Endothelial cell of umbilical vein (primary cell): ENCODE measurements around the gene ATXN7L1. TPM values are rescaled to one million over a fixed set of nuclear protein-coding genes. Genes with fewer than 3 reads are reported as not detected.

ENCODE experiments used
- BruUV-seq: library from RNA; stranded (reverse); fragments of 400-500 nt; replicated peaks from 2 replicates; lab custom pipeline; 2021; lab: Mats Ljungman, UMichigan
- CTCF ChIA-PET: fragments of 300-600, 350-600 bp; sonication (Branson Sonifier 250); formaldehyde crosslinking; loops from one replicate; lab custom pipeline; 2021; ENCODE audit warnings: antibody characterized with exemption, inconsistent platforms; lab: Charles Lee
- POLR2A ChIA-PET: fragments of 300-600, 350-600 bp; sonication (Branson Sonifier 250); formaldehyde crosslinking; loops from one replicate; lab custom pipeline; 2021; ENCODE audit warnings: antibody characterized with exemption, inconsistent platforms; lab: Charles Lee
- DNase-seq: peaks from one replicate; pipeline ENCODE4 v3.0.0-alpha.2; 2011; ENCODE audit warnings: low read depth, low spot score
- FAIRE-seq: peaks from 2 replicates; lab custom pipeline; 2011; peaks lifted over from hg19 to GRCh38; lab: Jason Lieb, UNC
- H2AFZ ChIP-seq: 2 replicates; pipeline ENCODE4 v1.6.0; 2012; ENCODE audit warnings: low read depth, low read length, control low read depth, inconsistent platforms
- H3K27ac ChIP-seq: 2 replicates; pipeline ENCODE4 v1.5.1; 2011; ENCODE audit warnings: low read depth, mild to moderate bottlenecking, control low read depth, low read length, moderate library complexity; ENCODE audit not compliant: insufficient read depth
- H3K27me3 ChIP-seq, 2 experiments: 2 replicates each; pipeline versions ENCODE4 v1.6.0 to v1.6.1; 2011; ENCODE audit warnings: low read length in 2 of 2, mixed read lengths in 1 of 2; ENCODE audit not compliant: control insufficient read depth in 2 of 2, insufficient read depth in 2 of 2
- H3K36me3 ChIP-seq, 2 experiments: 2 replicates in 1 of 2; 3 replicates in 1 of 2; pipeline ENCODE4 v1.5.1; 2011; ENCODE audit warnings: low read length in 2 of 2, mild to moderate bottlenecking in 1 of 2, moderate library complexity in 1 of 2; ENCODE audit not compliant: control insufficient read depth in 2 of 2, insufficient read depth in 2 of 2; ENCODE audit errors: extremely low read depth in 1 of 2
- H3K4me1 ChIP-seq: 3 replicates; pipeline ENCODE4 v1.5.1; 2011; ENCODE audit warnings: mild to moderate bottlenecking, low read length; ENCODE audit not compliant: control insufficient read depth, insufficient read depth; ENCODE audit errors: extremely low read depth
- H3K4me2 ChIP-seq: 2 replicates; pipeline ENCODE4 v1.6.1; 2011; ENCODE audit warnings: low read length, control low read depth, mixed read lengths; ENCODE audit not compliant: insufficient read depth
- H3K4me3 ChIP-seq, 3 experiments: fragments of 200-600 bp in 1 of 3; sonication (generic), shearing (Covaris generic) in 1 of 3; replicated peaks in 1 of 3; 2 replicates each; pipeline ENCODE4 v1.5.1; 2011 to 2016; ENCODE audit warnings: control low read depth in 3 of 3, low read length in 3 of 3, mild to moderate bottlenecking in 2 of 3, inconsistent platforms in 1 of 3, low read depth in 1 of 3, moderate library complexity in 1 of 3; ENCODE audit not compliant: insufficient read depth in 1 of 3
- H3K79me2 ChIP-seq: 2 replicates; pipeline ENCODE4 v1.6.0; 2012; ENCODE audit warnings: low read length, inconsistent platforms; ENCODE audit not compliant: control insufficient read depth, insufficient read depth
- H3K9ac ChIP-seq: replicated peaks from 2 replicates; pipeline ENCODE3; 2011; ENCODE audit warnings: low read length, control low read depth; ENCODE audit not compliant: insufficient read depth; ENCODE audit errors: extremely low read depth
- H3K9me1 ChIP-seq: replicated peaks from 3 replicates; pipeline ENCODE4 v1.6.0; 2011; ENCODE audit warnings: mild to moderate bottlenecking, low read length; ENCODE audit not compliant: control insufficient read depth, insufficient read depth; ENCODE audit errors: extremely low read depth
- H3K9me3 ChIP-seq: replicated peaks from 2 replicates; pipeline ENCODE4 v1.5.1; 2012; ENCODE audit warnings: low read length, inconsistent platforms; ENCODE audit not compliant: control insufficient read depth, insufficient read depth
- H4K20me1 ChIP-seq: replicated peaks from 2 replicates; pipeline ENCODE3; 2011; ENCODE audit warnings: mild to moderate bottlenecking, low read length; ENCODE audit not compliant: control insufficient read depth, insufficient read depth; ENCODE audit errors: extremely low read depth
- EZH2 ChIP-seq: IDR thresholded peaks from 2 replicates; pipeline ENCODE4 v1.6.1; 2012; ENCODE audit warnings: borderline replicate concordance, low read depth, mild to moderate bottlenecking, moderate library complexity, low read length, inconsistent platforms; ENCODE audit not compliant: severe bottlenecking
- FOS ChIP-seq: IDR thresholded peaks from 2 replicates; pipeline ENCODE4 v1.6.1; 2011; ENCODE audit warnings: mild to moderate bottlenecking, low read length, moderate library complexity, borderline replicate concordance; ENCODE audit not compliant: insufficient read depth
- GATA2 ChIP-seq: IDR thresholded peaks from 2 replicates; pipeline ENCODE4 v1.7.0; 2011; ENCODE audit warnings: low read depth, mild to moderate bottlenecking, moderate library complexity, mixed read lengths, low read length; ENCODE audit not compliant: insufficient read length, insufficient read depth
- JUN ChIP-seq: IDR thresholded peaks from 2 replicates; pipeline ENCODE4 v1.6.1; 2011; ENCODE audit warnings: borderline replicate concordance, low read depth; ENCODE audit not compliant: insufficient read length, insufficient read depth
- POLR2A ChIP-seq: IDR thresholded peaks from 2 replicates; pipeline ENCODE4 v1.6.1; 2012; ENCODE audit warnings: low read depth, mild to moderate bottlenecking, control low read depth, low read length
- POLR2AphosphoS5 ChIP-seq: IDR thresholded peaks from 2 replicates; pipeline ENCODE4 v1.6.1; 2012; ENCODE audit warnings: low read depth, mild to moderate bottlenecking, control low read depth, low read length, moderate library complexity; ENCODE audit not compliant: insufficient read depth
- dilution Hi-C: fragments of 300-500 bp; cut with MboI; formaldehyde crosslinking; loops from one replicate; pipeline ENCODE4 v1.15.0; 2019; ENCODE audit warnings: low sequenced_read_pairs; ENCODE audit not compliant: extremely low pct_ligation_motif_present
- intact Hi-C: fragments of 100-400 bp; cut with micrococcal nuclease; formaldehyde crosslinking; loops from one replicate; pipeline ENCODE4 v1.10.0; 2022
- polyA plus RNA-seq, 4 experiments: library from polyadenylated mRNA; depleted of rRNA in 3 of 4; stranded (reverse) in 3 of 4; unstranded in 1 of 4; fragments of >200 nt; gene quantifications; 2 replicates each; pipeline versions ENCODE4 v1.2.1 to v1.2.3, GENCODE V29; 2011 to 2012; ENCODE audit warnings: missing spikeins in 1 of 4
- total RNA-seq: library from RNA; stranded (reverse); gene quantifications from 2 replicates; pipeline ENCODE4 v1.2.3, GENCODE V29; 2021
- TF ChIP-seq, protein P1 (sequence below): IDR thresholded peaks from 2 replicates; pipeline ENCODE4 v1.6.1; 2011; ENCODE audit not compliant: insufficient read depth, insufficient read length
- TF ChIP-seq, protein P2 (sequence below), 2 donors: IDR thresholded peaks; 1 replicate in 1 of 2; 2 replicates in 1 of 2; pipeline ENCODE4 v1.5.1; 2011; ENCODE audit warnings: low read length in 2 of 2, mild to moderate bottlenecking in 2 of 2, moderate library complexity in 2 of 2, control low read depth in 1 of 2, inconsistent platforms in 1 of 2, low read depth in 1 of 2; ENCODE audit not compliant: insufficient read depth in 1 of 2; ENCODE audit errors: extremely low read depth in 1 of 2

Gene ATXN7L1
- total and polyA plus RNA-seq, 2 donors (not counting 3 experiments of a cell fraction or from before 2014, with no cell fraction given) = 4.6 to 15.6 TPM

- no peaks in the 10 kb centered on the region for H3K9me3 ChIP-seq
- peak; percentile 96 for FAIRE-seq
- H3K36me3 ChIP-seq = no peaks in the 10 kb centered on the region
- no peak for TF ChIP-seq FOS
- peak; percentile 4 for TF ChIP-seq JUN
- TF ChIP-seq POLR2AphosphoS5 = no peak
- no peak for TF ChIP-seq GATA2
- no peak for TF ChIP-seq POLR2A
- TF ChIP-seq, protein P1, sequence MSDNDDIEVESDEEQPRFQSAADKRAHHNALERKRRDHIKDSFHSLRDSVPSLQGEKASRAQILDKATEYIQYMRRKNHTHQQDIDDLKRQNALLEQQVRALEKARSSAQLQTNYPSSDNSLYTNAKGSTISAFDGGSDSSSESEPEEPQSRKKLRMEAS = no peak
- TF ChIP-seq EZH2 = no peak
- TF ChIP-seq, protein P2, sequence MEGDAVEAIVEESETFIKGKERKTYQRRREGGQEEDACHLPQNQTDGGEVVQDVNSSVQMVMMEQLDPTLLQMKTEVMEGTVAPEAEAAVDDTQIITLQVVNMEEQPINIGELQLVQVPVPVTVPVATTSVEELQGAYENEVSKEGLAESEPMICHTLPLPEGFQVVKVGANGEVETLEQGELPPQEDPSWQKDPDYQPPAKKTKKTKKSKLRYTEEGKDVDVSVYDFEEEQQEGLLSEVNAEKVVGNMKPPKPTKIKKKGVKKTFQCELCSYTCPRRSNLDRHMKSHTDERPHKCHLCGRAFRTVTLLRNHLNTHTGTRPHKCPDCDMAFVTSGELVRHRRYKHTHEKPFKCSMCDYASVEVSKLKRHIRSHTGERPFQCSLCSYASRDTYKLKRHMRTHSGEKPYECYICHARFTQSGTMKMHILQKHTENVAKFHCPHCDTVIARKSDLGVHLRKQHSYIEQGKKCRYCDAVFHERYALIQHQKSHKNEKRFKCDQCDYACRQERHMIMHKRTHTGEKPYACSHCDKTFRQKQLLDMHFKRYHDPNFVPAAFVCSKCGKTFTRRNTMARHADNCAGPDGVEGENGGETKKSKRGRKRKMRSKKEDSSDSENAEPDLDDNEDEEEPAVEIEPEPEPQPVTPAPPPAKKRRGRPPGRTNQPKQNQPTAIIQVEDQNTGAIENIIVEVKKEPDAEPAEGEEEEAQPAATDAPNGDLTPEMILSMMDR (IDR thresholded peaks at IDR 0.05; ENCODE audit: extremely low read depth in 1 of 2, insufficient read depth in 1 of 2, low read depth in 1 of 2, low read length in 2 of 2) = peak; percentile 67 to 75
- ChIA-PET CTCF (interaction anchor here (0.9 to 2.4 kb wide), 23 partner anchors 8 to 946 kb away, joined by 3 to 32 read pairs (median 5); partner anchors contain the start of genes EFCAB10 and RINT1), POLR2A (no interaction called here)
- no peak overlapping the region for H3K27ac ChIP-seq
- H3K9me1 ChIP-seq = no peaks in the 10 kb centered on the region
- no peak overlapping the region for H2AFZ ChIP-seq
- dilution Hi-C loops = no loop called here
- H3K4me2 ChIP-seq = no peak overlapping the region
- H3K79me2 ChIP-seq = no peaks in the 10 kb centered on the region
- H3K9ac ChIP-seq = no peak overlapping the region
- H3K4me1 ChIP-seq = peaks cover 8% of the 10 kb centered on the region
- BruUV-seq = no TSS peak
- intact Hi-C loops = loop anchor here (1.0 to 10.0 kb wide), 6 partner anchors 190 to 706 kb away; no protein-coding TSS in a partner anchor
- no peaks in the 10 kb centered on the region for H3K27me3 ChIP-seq
- no peak overlapping the region for H3K4me3 ChIP-seq
- no peaks in the 10 kb centered on the region for H4K20me1 ChIP-seq
- DNase-seq = peak; percentile 81
Measured at GRCh38 chr7:105589356-105590077, 286.9 kb downstream of the ATXN7L1 start.
